ENCODE results near the gene FGFBP3.

- TF ChIP-seq POLR2A (IDR thresholded peaks at IDR 0.05): no peak
- TF ChIP-seq CTCF (IDR thresholded peaks at IDR 0.05): no peak
Observed at GRCh38 chr10:91879515-91880170, 29.6 kb downstream of the FGFBP3 start.

Data from esophagus squamous epithelium (tissue), 4 donors.